ENCODE data around the gene ANAPC7. TPM values are rescaled to one million over a fixed set of nuclear protein-coding genes. Genes with fewer than 3 reads are reported as not detected.
A peak's percentile ranks its signal among the peaks of the same experiment; 100 is the strongest.

ANAPC7 gene
- total and polyA plus RNA-seq, 2 of the 13 experiments (the other 11 are each of a cell fraction or from before 2014, with no cell fraction given): 40.0 to 69.1 TPM

GRCh38 chr12:110449799-110450497 lies 46.4 kb upstream of the ANAPC7 start, which contains the start of gene ARPC3 (continued):
- TF ChIP-seq SNAPC4 (CRISPR knock-in tag; IDR thresholded peaks at IDR 0.05): no peak
- TF ChIP-seq SSRP1 (CRISPR knock-in tag; IDR thresholded peaks at IDR 0.05): no peak
- no peak for TF ChIP-seq SYNCRIP (IDR thresholded peaks at IDR 0.05; ENCODE audit: insufficient read depth, low read depth, low read length)
- TF ChIP-seq HCFC1 (IDR thresholded peaks at IDR 0.05; ENCODE audit: low read depth, low read length): no peak
- TF ChIP-seq E2F5 (CRISPR knock-in tag; conservative IDR thresholded peaks at IDR 0.05): no peak
- no peak for TF ChIP-seq ZBTB42 (CRISPR knock-in tag; IDR thresholded peaks at IDR 0.05)
- peak; percentile 61; the same call in 1 of the 2 replicates for TF ChIP-seq ATF2 (CRISPR knock-in tag; IDR thresholded peaks at IDR 0.05)
- TF ChIP-seq AHR (CRISPR knock-in tag; IDR thresholded peaks at IDR 0.05): 0 out of 2 replicates have a peak, but pooled peaks have one; percentile 40
- TF ChIP-seq MIER3 (CRISPR knock-in tag; IDR thresholded peaks at IDR 0.05; ENCODE audit: borderline replicate concordance): peak; percentile 52; the same call in 1 of the 2 replicates
- no peak for TF ChIP-seq RORA (CRISPR knock-in tag; IDR thresholded peaks at IDR 0.05)
- TF ChIP-seq MIXL1 (CRISPR knock-in tag; IDR thresholded peaks at IDR 0.05): peak; percentile 49; the same call in 1 of the 2 replicates
- TF ChIP-seq TIGD3 (CRISPR knock-in tag; IDR thresholded peaks at IDR 0.05; ENCODE audit: borderline replicate concordance): peak; percentile 52; the same call in 1 of the 2 replicates
- no peak for TF ChIP-seq ARID3A (IDR thresholded peaks at IDR 0.05; ENCODE audit: low read depth, low read length)
- no peak for TF ChIP-seq ZNF543 (CRISPR knock-in tag; IDR thresholded peaks at IDR 0.05)
- TF ChIP-seq ZNF512 (CRISPR knock-in tag; IDR thresholded peaks at IDR 0.05): no peak
- no peak for TF ChIP-seq CENPX (CRISPR knock-in tag; IDR thresholded peaks at IDR 0.05)
- peak; percentile 54; the same call in 1 of the 2 replicates for TF ChIP-seq ZNF724P (CRISPR knock-in tag; IDR thresholded peaks at IDR 0.05; ENCODE audit: borderline replicate concordance)

Data from HepG2 (cell line).